Cardiac muscle cell (in vitro differentiated cells and primary cell): ENCODE results near the gene PTDSS2. TPM values are rescaled to one million over a fixed set of nuclear protein-coding genes. Genes with fewer than 3 reads are reported as not detected.

Experiments
- DNase-seq, 2 donors: peaks; one replicate each; pipeline versions ENCODE4 v3.0.0 to v3.0.0-alpha.2; 2010 to 2017; ENCODE audit warnings: low read depth in 1 of 2, low spot score in 1 of 2
- H3K27ac ChIP-seq: fragments of 200-600 bp; sonication (generic); 2 replicates; pipeline ENCODE4 v1.5.1; 2016
- H3K27me3 ChIP-seq: fragments of 200-600 bp; sonication (generic); 2 replicates; pipeline ENCODE4 v1.6.0; 2016; ENCODE audit warnings: control low read depth
- H3K36me3 ChIP-seq: fragments of 200-600 bp; sonication (generic); 2 replicates; pipeline ENCODE4 v1.5.1; 2016; ENCODE audit warnings: control low read depth
- H3K4me1 ChIP-seq: fragments of 200-600 bp; sonication (generic); 2 replicates; pipeline ENCODE4 v1.8.1; 2017; ENCODE audit warnings: low read depth, mild to moderate bottlenecking, mixed run types
- H3K4me3 ChIP-seq: fragments of 200-600 bp; sonication (generic); 2 replicates; pipeline ENCODE4 v1.5.1; 2016; ENCODE audit warnings: mild to moderate bottlenecking
- H3K9me3 ChIP-seq: fragments of 200-600 bp; sonication (generic); 2 replicates; pipeline ENCODE4 v1.5.1; 2017; ENCODE audit warnings: low read depth, mild to moderate bottlenecking, control low read depth
- polyA plus RNA-seq: library from polyadenylated mRNA; unstranded; fragments of >200 nt; fragmentation: Nextera tagmentation; extraction: Ambion mirVana; gene quantifications from 2 replicates; pipeline ENCODE4 v1.2.1, GENCODE V29; 2016
- total RNA-seq: library from RNA; depleted of rRNA; stranded (reverse); fragments of >200 nt; gene quantifications from 2 replicates; pipeline ENCODE4 v1.2.3, GENCODE V29; 2016
- TF ChIP-seq, protein P1 (sequence below): IDR thresholded peaks from 2 replicates; pipeline ENCODE4 v1.5.1; 2012; ENCODE audit warnings: low read depth, mild to moderate bottlenecking, low read length

PTDSS2 gene
- total and polyA plus RNA-seq, 2 experiments from 2014 or later, result 69.6 to 202 TPM

GRCh38 chr11:499201-500076, 49.4 kb downstream of the PTDSS2 start:
- H3K27ac ChIP-seq, result no peak overlapping the region
- DNase-seq, result no peak
- no peaks in the 10 kb centered on the region for H3K27me3 ChIP-seq
- no peak overlapping the region for H3K4me3 ChIP-seq
- no peaks in the 10 kb centered on the region for H3K4me1 ChIP-seq
- H3K9me3 ChIP-seq, result no peaks in the 10 kb centered on the region
- TF ChIP-seq, protein P1, sequence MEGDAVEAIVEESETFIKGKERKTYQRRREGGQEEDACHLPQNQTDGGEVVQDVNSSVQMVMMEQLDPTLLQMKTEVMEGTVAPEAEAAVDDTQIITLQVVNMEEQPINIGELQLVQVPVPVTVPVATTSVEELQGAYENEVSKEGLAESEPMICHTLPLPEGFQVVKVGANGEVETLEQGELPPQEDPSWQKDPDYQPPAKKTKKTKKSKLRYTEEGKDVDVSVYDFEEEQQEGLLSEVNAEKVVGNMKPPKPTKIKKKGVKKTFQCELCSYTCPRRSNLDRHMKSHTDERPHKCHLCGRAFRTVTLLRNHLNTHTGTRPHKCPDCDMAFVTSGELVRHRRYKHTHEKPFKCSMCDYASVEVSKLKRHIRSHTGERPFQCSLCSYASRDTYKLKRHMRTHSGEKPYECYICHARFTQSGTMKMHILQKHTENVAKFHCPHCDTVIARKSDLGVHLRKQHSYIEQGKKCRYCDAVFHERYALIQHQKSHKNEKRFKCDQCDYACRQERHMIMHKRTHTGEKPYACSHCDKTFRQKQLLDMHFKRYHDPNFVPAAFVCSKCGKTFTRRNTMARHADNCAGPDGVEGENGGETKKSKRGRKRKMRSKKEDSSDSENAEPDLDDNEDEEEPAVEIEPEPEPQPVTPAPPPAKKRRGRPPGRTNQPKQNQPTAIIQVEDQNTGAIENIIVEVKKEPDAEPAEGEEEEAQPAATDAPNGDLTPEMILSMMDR, result no peak
- H3K36me3 ChIP-seq, result peaks cover 34% of the 10 kb centered on the region

DNA sequence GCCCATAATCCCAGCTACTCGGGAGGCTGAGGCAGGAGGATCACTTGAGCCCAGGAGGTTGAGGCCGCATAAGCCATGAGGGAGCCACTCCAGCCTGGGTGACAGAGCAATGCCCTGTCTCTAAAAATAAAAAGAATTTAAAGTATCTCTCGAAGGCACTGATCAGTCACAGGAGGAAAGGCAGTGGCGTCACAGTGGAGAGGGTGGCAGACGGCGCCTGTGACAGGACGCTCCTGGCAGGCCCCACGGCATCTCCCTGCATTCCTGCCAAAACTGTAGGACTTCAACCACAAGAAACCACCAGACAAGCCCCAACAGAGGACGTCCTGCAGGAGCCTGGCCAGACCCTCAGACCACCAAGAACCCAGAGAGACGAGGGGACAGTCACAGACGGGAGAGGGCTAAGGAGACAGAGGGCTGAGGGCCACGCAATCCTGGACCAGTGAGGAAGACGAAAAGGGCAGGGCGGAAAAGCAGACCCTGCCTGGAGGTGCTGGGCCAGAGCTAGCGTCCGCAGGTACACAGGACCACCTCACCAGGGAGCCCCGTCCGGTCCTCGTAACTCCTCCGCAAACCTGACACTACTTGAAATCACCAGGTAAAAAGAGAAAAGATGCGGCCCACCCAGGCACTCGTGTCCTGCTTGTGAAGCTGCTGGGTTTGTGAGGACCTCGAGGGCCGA, 51.1 kb downstream of the PTDSS2 start:
- TF ChIP-seq, protein P1, result no peak
- peaks cover 34% of the 10 kb centered on the region for H3K36me3 ChIP-seq
- H3K9me3 ChIP-seq, result no peaks in the 10 kb centered on the region
- no peak overlapping the region for H3K4me3 ChIP-seq
- peaks cover 5% of the 10 kb centered on the region for H3K4me1 ChIP-seq
- no peak overlapping the region for H3K27ac ChIP-seq
- H3K27me3 ChIP-seq, result no peaks in the 10 kb centered on the region
- no peak for DNase-seq

DNA sequence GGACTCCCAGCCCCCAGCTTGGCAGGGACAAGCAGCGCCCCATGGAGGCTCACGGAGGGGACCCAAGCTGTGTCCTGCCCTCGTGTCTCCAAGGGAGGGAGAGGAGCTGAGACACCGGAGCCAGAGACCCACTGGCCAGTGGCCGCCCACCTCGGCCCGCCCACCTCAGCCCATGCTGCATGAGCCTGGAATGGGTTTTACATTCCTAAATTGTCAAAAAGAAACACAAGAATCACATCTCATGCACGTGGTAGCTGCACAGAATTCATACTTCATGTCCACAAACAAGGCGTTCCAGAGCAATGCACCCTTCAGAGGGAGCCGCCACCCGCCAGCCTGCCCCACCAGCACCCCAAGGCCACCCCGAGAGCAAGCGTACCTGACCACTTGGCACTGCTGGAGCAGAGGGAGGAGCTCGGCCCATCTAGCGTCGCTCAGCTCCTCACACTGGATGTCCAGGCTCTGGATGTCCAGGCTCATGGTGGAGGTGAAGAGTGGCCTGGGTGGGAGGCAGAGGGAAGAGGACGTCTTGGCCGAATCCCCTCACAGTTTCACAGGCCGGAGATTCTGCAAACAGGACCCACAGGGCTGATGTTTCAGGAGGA, 51.7 kb downstream of the PTDSS2 start:
- Histone ChIP-seq H3K36me3 (peaks cover 34% of the 10 kb centered on the region), H3K9me3 (no peaks in the 10 kb centered on the region), H3K27me3 (no peaks in the 10 kb centered on the region), H3K4me3 (no peak overlapping the region), H3K27ac (no peak overlapping the region), H3K4me1 (peaks cover 5% of the 10 kb centered on the region)
- TF ChIP-seq, protein P1, result no peak
- no peak for DNase-seq

- Histone ChIP-seq H3K27ac (no peak overlapping the region), H3K36me3 (peaks cover 32% of the 10 kb centered on the region), H3K27me3 (no peaks in the 10 kb centered on the region), H3K4me3 (no peak overlapping the region), H3K9me3 (no peaks in the 10 kb centered on the region), H3K4me1 (peaks cover 5% of the 10 kb centered on the region)
- DNase-seq, result no peak
- TF ChIP-seq, protein P1, result no peak
Observed at GRCh38 chr11:502288-503178, 52.5 kb downstream of the PTDSS2 start.
